CD4-positive, alpha-beta T cell (primary cell): Measurements from ENCODE around the gene ACSBG1. TPM values are rescaled to one million over a fixed set of nuclear protein-coding genes. Genes with fewer than 3 reads are reported as not detected.
"Not testable (repeated sequence)": the region's sequence is repeated elsewhere in the genome, so short reads cannot be mapped to it uniquely, and the experiment has no call there.

Experiments used
- ATAC-seq: fragments of 200-7000 bp; cut with Tn5 transposase; one replicate; pipeline ENCODE4 v1.10.0; 2022; ENCODE audit warnings: mild to moderate bottlenecking; ENCODE audit not compliant: poor library complexity
- CTCF ChIA-PET: fragments of 350-600 bp; sonication (Branson Sonifier 250); formaldehyde crosslinking; loops from one replicate; lab custom pipeline; 2021; ENCODE audit warnings: antibody characterized with exemption, inconsistent platforms; lab: Charles Lee
- POLR2A ChIA-PET: fragments of 350-600 bp; sonication (Branson Sonifier 250); formaldehyde crosslinking; loops from one replicate; lab custom pipeline; 2021; ENCODE audit warnings: antibody characterized with exemption, inconsistent platforms; lab: Charles Lee
- DNase-seq, 14 experiments: peaks; one replicate each; pipeline ENCODE4 v3.0.0-alpha.2; 2013 to 2020; ENCODE audit warnings: mixed read lengths in 2 of 14
- H3K27ac ChIP-seq, 2 donors: one replicate each; pipeline versions ENCODE4 v1.5.1 to v1.7.0; 2013; ENCODE audit warnings: low read length in 2 of 2, low read depth in 1 of 2, mild to moderate bottlenecking in 1 of 2
- H3K27me3 ChIP-seq, 2 experiments: 1 replicate in 1 of 2; 2 replicates in 1 of 2; pipeline versions ENCODE4 v1.6.1 to v1.7.0; 2013; ENCODE audit warnings: low read length in 2 of 2, control low read depth in 1 of 2, mild to moderate bottlenecking in 1 of 2, moderate library complexity in 1 of 2; ENCODE audit not compliant: insufficient read depth in 2 of 2, control insufficient read depth in 1 of 2
- H3K36me3 ChIP-seq: one replicate; pipeline ENCODE4 v1.6.1; 2013; ENCODE audit warnings: low read length, control low read depth; ENCODE audit not compliant: insufficient read depth
- H3K4me1 ChIP-seq: one replicate; pipeline ENCODE4 v1.6.1; 2013; ENCODE audit warnings: low read length, control low read depth; ENCODE audit not compliant: insufficient read depth
- H3K4me3 ChIP-seq: one replicate; pipeline ENCODE4 v1.5.1; 2013; ENCODE audit warnings: mild to moderate bottlenecking, low read length, moderate library complexity
- H3K9me3 ChIP-seq, 2 experiments: 1 replicate in 1 of 2; 2 replicates in 1 of 2; pipeline versions ENCODE4 v1.6.1 to v1.7.0; 2013; ENCODE audit warnings: low read length in 2 of 2, mild to moderate bottlenecking in 2 of 2, control low read depth in 1 of 2, moderate library complexity in 1 of 2; ENCODE audit not compliant: control insufficient read depth in 1 of 2, insufficient read depth in 1 of 2
- H3K27ac Mint-ChIP-seq: one replicate; pipeline ENCODE4 v1.8.0; 2020; ENCODE audit warnings: mixed read lengths
- H3K27me3 Mint-ChIP-seq: one replicate; pipeline ENCODE4 v1.8.0; 2021; ENCODE audit warnings: mixed read lengths
- H3K36me3 Mint-ChIP-seq: one replicate; pipeline ENCODE4 v1.8.0; 2021; ENCODE audit warnings: low read depth, mixed read lengths
- H3K4me1 Mint-ChIP-seq: one replicate; pipeline ENCODE4 v1.8.0; 2021; ENCODE audit warnings: low read depth, mixed read lengths
- H3K4me3 Mint-ChIP-seq: one replicate; pipeline ENCODE4 v1.8.0; 2020; ENCODE audit warnings: mild to moderate bottlenecking, mixed read lengths
- H3K9me3 Mint-ChIP-seq: one replicate; pipeline ENCODE4 v1.8.0; 2020; ENCODE audit warnings: mixed read lengths
- intact Hi-C, 2 experiments: fragments of 100-400 bp; cut with DNase I in 1 of 2; cut with micrococcal nuclease in 1 of 2; formaldehyde crosslinking; loops; one replicate each; pipeline versions ENCODE4 v1.15.1 to v1.9.0; 2023 to 2025; cut with DNase I, micrococcal nuclease
- total RNA-seq, 174 experiments: library from RNA in 2 of 174; stranded (reverse) in 2 of 174; gene quantifications; one replicate each; pipeline ENCODE4 v1.2.3 and lab custom pipeline; 2021 to 2026
- TF ChIP-seq, protein P1 (sequence below): fragments of 200-600 bp; IDR thresholded peaks from one replicate; pipeline ENCODE4 v1.8.0; 2022; ENCODE audit warnings: antibody characterized with exemption, mild to moderate bottlenecking

The ACSBG1 gene
- total RNA-seq, 2 experiments from 2014 or later = 0.05 to 0.22 TPM

DNA sequence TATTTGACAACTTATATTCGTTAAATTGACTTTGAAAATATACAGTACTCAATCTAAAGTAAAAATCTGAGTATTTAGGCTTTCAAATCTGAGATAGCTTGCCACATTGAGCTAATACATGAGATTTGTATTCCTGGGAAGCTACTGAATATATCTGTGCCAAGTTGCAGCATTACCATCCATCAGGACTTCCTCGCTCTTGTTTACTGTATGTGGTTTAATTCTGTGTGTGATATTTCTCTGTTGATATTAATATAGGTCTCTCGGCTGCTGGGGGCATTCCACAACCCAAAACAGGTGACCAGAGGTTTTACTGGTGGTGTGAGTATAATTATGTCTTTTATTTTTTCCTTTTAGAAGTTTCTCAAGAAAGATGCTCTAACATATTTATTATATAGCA is 79.4 kb downstream of the ACSBG1 start:
- no peak overlapping the region for H3K4me3 ChIP-seq
- TF ChIP-seq, protein P1, sequence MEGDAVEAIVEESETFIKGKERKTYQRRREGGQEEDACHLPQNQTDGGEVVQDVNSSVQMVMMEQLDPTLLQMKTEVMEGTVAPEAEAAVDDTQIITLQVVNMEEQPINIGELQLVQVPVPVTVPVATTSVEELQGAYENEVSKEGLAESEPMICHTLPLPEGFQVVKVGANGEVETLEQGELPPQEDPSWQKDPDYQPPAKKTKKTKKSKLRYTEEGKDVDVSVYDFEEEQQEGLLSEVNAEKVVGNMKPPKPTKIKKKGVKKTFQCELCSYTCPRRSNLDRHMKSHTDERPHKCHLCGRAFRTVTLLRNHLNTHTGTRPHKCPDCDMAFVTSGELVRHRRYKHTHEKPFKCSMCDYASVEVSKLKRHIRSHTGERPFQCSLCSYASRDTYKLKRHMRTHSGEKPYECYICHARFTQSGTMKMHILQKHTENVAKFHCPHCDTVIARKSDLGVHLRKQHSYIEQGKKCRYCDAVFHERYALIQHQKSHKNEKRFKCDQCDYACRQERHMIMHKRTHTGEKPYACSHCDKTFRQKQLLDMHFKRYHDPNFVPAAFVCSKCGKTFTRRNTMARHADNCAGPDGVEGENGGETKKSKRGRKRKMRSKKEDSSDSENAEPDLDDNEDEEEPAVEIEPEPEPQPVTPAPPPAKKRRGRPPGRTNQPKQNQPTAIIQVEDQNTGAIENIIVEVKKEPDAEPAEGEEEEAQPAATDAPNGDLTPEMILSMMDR = no peak
- Mint-ChIP-seq H3K4me1 (peaks cover 24% of the 10 kb centered on the region), H3K27ac (no peak overlapping the region), H3K9me3 (no peaks in the 10 kb centered on the region), H3K27me3 (no peaks in the 10 kb centered on the region), H3K36me3 (peaks cover 41% of the 10 kb centered on the region), H3K4me3 (no peak overlapping the region)
- no peaks in the 10 kb centered on the region for H3K9me3 ChIP-seq
- DNase-seq (no peak), ATAC-seq (no peak)
- H3K27me3 ChIP-seq = no peaks in the 10 kb centered on the region
- ChIA-PET CTCF (no interaction called here), POLR2A (no interaction called here)
- H3K27ac ChIP-seq = no peak overlapping the region
- H3K36me3 ChIP-seq = peaks cover 27% of the 10 kb centered on the region
- peaks cover 12% of the 10 kb centered on the region for H3K4me1 ChIP-seq
- intact Hi-C loops = no loop called here

DNA sequence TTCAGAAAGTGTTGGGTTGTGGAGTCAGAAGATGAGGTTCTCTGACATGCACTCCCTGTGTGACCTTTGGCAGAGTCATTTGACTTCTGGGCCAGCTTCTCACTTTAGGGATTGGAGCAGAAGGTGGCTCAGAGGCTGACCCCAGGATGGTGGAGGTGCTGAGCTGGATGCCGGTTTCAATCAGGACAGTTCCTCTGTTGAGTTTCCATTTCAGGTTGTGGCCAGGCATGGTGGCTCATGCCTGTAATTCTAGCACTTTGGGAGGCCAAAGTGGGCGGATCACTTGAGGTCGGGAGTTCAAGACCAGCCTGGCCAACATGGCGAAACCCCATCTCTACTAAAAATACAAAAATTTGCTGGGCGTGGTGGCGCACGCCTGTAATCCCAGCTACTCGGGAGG is 83.3 kb downstream of the ACSBG1 start:
- DNase-seq, H3K9me3 Mint-ChIP-seq, POLR2A ChIA-PET, intact Hi-C loops, H3K27me3 Mint-ChIP-seq, H3K27ac ChIP-seq, H3K9me3 ChIP-seq, H3K4me3 ChIP-seq, ATAC-seq, H3K27me3 ChIP-seq: not testable (repeated sequence)
- Mint-ChIP-seq H3K36me3 (peaks cover 20% of the 10 kb centered on the region), H3K4me3 (peak overlapping the region; percentile 97), H3K4me1 (peaks cover 45% of the 10 kb centered on the region), H3K27ac (peak overlapping the region; percentile 82)
- Histone ChIP-seq H3K4me1 (peaks cover 27% of the 10 kb centered on the region), H3K36me3 (peaks cover 11% of the 10 kb centered on the region)
- CTCF ChIA-PET = interaction anchor here (1.5 kb wide), 1 partner anchor 11 kb away, joined by 3 read pairs; no protein-coding TSS in a partner anchor

DNA sequence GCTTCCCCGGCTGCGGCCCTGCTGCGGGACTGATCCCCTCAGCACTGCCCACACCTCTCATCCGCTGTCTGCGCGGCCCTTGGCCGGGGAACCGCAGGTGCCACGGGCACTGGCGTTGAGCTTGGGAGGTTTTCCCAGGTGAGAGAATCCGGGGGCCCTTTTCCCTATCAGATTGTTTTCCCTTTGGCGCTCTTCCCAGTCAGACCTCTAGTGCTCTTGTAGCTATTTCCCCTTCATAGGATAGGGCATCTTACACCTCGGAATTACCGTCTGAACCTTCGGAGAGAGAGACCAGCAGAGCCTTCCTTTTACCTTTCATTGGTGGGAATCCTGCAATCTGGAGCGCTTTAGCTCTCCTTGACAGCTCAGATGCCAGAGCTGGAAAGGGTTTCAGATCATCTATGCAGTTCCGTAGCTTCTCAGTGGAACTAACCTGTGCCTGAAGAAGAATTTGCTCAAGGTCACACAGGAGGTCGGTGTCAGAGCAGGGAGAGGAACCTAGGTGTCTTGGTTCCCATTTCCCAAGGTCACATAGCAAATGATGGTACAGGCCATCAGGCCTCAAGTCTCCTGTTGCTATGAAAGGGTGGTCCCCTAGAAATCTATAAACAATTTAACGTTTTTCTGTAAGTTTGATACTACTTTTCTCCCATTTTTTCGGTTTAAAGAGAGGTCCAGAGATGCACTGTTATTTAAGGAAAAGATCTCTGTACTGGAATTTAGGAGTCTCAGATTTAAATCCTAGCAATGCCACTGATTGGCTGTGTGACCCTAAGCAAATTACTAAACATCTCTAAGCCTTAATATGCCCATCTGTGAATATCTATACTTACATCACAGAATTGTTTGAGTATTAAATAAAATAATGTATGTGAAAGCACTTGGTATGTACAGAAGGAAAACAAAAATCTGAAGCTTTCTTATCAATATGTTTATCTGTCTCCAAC is 84.3 kb downstream of the ACSBG1 start:
- DNase-seq = no peak

More for the DNA sequence above, 84.3 kb downstream of the ACSBG1 start:
- Mint-ChIP-seq H3K27me3 (no peaks in the 10 kb centered on the region), H3K4me3 (peak overlapping the region; percentile 97), H3K36me3 (peaks cover 14% of the 10 kb centered on the region), H3K4me1 (peaks cover 45% of the 10 kb centered on the region), H3K9me3 (no peaks in the 10 kb centered on the region), H3K27ac (peak overlapping the region; percentile 82)
- intact Hi-C loops = loop anchor here (1.0 to 10.0 kb wide), 4 partner anchors 19 to 725 kb away; partner anchors contain the start of genes CIB2 (in 1 of the 2), HMG20A (in 1 of the 2), IREB2 (in 1 of the 2) and PEAK1 (in 1 of the 2)
- H3K27me3 ChIP-seq = no peaks in the 10 kb centered on the region
- H3K9me3 ChIP-seq = no peaks in the 10 kb centered on the region
- ATAC-seq = no peak
- POLR2A ChIA-PET = interaction anchor here (1.0 to 2.8 kb wide), 8 partner anchors 8 to 288 kb away, joined by 3 to 27 read pairs (median 4); partner anchors contain the start of genes CIB2, IREB2 and SKIC8
- peak overlapping the region; percentile 69 for H3K4me3 ChIP-seq
- peaks cover 4% of the 10 kb centered on the region for H3K36me3 ChIP-seq
- CTCF ChIA-PET = interaction anchor here (0.6 to 1.6 kb wide), 4 partner anchors 10 to 42 kb away, joined by 3 to 7 read pairs (median 3); partner anchors contain the start of gene CIB2
- no peak overlapping the region for H3K27ac ChIP-seq
- H3K4me1 ChIP-seq = peaks cover 27% of the 10 kb centered on the region
- TF ChIP-seq, protein P1 = no peak
